Ishikawa (cell line): ENCODE results near the gene CD9.

ENCODE experiments used
- CEBPB ChIP-seq: IDR thresholded peaks from 2 replicates; pipeline ENCODE4 v1.6.1; 2012
- CREB1 ChIP-seq: IDR thresholded peaks from 2 replicates; pipeline ENCODE4 v1.6.1; 2012; ENCODE audit warnings: low read depth
- EGR1 ChIP-seq: IDR thresholded peaks from 2 replicates; pipeline ENCODE4 v1.6.1; 2012
- EP300 ChIP-seq: IDR thresholded peaks from 2 replicates; pipeline ENCODE4 v1.6.1; 2012; ENCODE audit warnings: borderline replicate concordance
- FOXM1 ChIP-seq: IDR thresholded peaks from 2 replicates; pipeline ENCODE4 v1.6.1; 2012; ENCODE audit warnings: low read depth, borderline replicate concordance
- MAX ChIP-seq: IDR thresholded peaks from 2 replicates; pipeline ENCODE4 v1.6.1; 2012
- NFIC ChIP-seq: IDR thresholded peaks from 2 replicates; pipeline ENCODE4 v1.6.1; 2012
- RAD21 ChIP-seq: IDR thresholded peaks from 2 replicates; pipeline ENCODE4 v1.6.1; 2012; ENCODE audit warnings: low read depth
- REST ChIP-seq: IDR thresholded peaks from 2 replicates; pipeline ENCODE4 v1.6.1; 2012; ENCODE audit warnings: low read depth, mild to moderate bottlenecking
- TAF1 ChIP-seq: IDR thresholded peaks from 2 replicates; pipeline ENCODE4 v1.6.1; 2012; ENCODE audit warnings: low read depth, mild to moderate bottlenecking
- TCF12 ChIP-seq: IDR thresholded peaks from 2 replicates; pipeline ENCODE4 v1.6.1; 2012; ENCODE audit warnings: low read depth
- TEAD4 ChIP-seq: IDR thresholded peaks from 2 replicates; pipeline ENCODE4 v1.6.1; 2012
- USF1 ChIP-seq: IDR thresholded peaks from 2 replicates; pipeline ENCODE4 v1.6.1; 2012
- YY1 ChIP-seq: IDR thresholded peaks from 2 replicates; pipeline ENCODE4 v1.6.1; 2012; ENCODE audit warnings: low read depth
- ZBTB7A ChIP-seq: IDR thresholded peaks from 2 replicates; pipeline ENCODE4 v1.6.1; 2012; ENCODE audit warnings: low read depth

The CD9 gene

GRCh38 chr12:6193853-6194815 is 6.1 kb upstream of the CD9 start:
- no peak for TF ChIP-seq TAF1
- peak; percentile 12; the same call in 1 of the 2 replicates for TF ChIP-seq RAD21
- peak; percentile 39; the same call in 1 of the 2 replicates for TF ChIP-seq CREB1

- TF ChIP-seq MAX (peak; percentile 24; the same call in 1 of the 2 replicates), NFIC (no peak), USF1 (peak; percentile 75), TAF1 (no peak), RAD21 (peak; percentile 100), TEAD4 (no peak), CEBPB (no peak), TCF12 (peak; percentile 33; the same call in 1 of the 2 replicates), EGR1 (no peak), ZBTB7A (no peak), CREB1 (no peak), REST (no peak), FOXM1 (no peak; the same call in 1 of the 2 replicates), YY1 (peak; percentile 33; the same call in 1 of the 2 replicates), EP300 (no peak; the same call in 1 of the 2 replicates)
Observed at GRCh38 chr12:6195665-6196535, 4.3 kb upstream of the CD9 start.

GRCh38 chr12:6198051-6198450 is 2.1 kb upstream of the CD9 start:
- TF ChIP-seq FOXM1 (no peak), TEAD4 (no peak), TCF12 (no peak), CEBPB (no peak)

- TF ChIP-seq EP300 (no peak), YY1 (no peak), MAX (no peak), ZBTB7A (no peak), NFIC (no peak), TAF1 (no peak), TEAD4 (no peak), REST (no peak), CEBPB (no peak), FOXM1 (no peak), CREB1 (no peak), USF1 (no peak), RAD21 (no peak), TCF12 (no peak), EGR1 (no peak)
Observed at GRCh38 chr12:6198556-6198955, 1.6 kb upstream of the CD9 start.

GRCh38 chr12:6198985-6199530 is 1.1 kb upstream of the CD9 start:
- TF ChIP-seq TAF1 (no peak), RAD21 (no peak), FOXM1 (no peak), EGR1 (no peak), CEBPB (no peak), USF1 (no peak), REST (no peak), NFIC (no peak), YY1 (no peak), TCF12 (no peak), MAX (no peak), CREB1 (no peak), EP300 (no peak)
